Lung (tissue), 12 donors: Measurements from ENCODE around the gene LMTK2. TPM values are rescaled to one million over a fixed set of nuclear protein-coding genes. Genes with fewer than 3 reads are reported as not detected.
"Not testable (repeated sequence)": the region's sequence is repeated elsewhere in the genome, so short reads cannot be mapped to it uniquely, and the experiment has no call there.

Source experiments
- ATAC-seq: fragments of 200-7000 bp; cut with Tn5 transposase; one replicate; pipeline ENCODE4 v1.9.1; 2020; ENCODE audit warnings: moderate number of reproducible peaks; ENCODE audit not compliant: insufficient read depth, low FRiP score
- DNase-seq, 3 donors: peaks; one replicate each; pipeline ENCODE4 v3.0.0-alpha.2; 2013 to 2017
- H3K27ac ChIP-seq, 2 donors: one replicate each; pipeline ENCODE4 v1.5.1; 2013; ENCODE audit warnings: mild to moderate bottlenecking in 2 of 2, moderate library complexity in 2 of 2, control low read depth in 1 of 2, inconsistent platforms in 1 of 2, low read depth in 1 of 2, low read length in 1 of 2
- H3K27me3 ChIP-seq, 3 donors: one replicate each; pipeline ENCODE4 v1.5.1; 2013; ENCODE audit warnings: low read length in 2 of 3; ENCODE audit not compliant: control insufficient read depth in 3 of 3, insufficient read depth in 3 of 3
- H3K36me3 ChIP-seq, 4 donors: one replicate each; pipeline ENCODE4 v1.5.1; 2013; ENCODE audit warnings: low read length in 4 of 4, mild to moderate bottlenecking in 1 of 4, moderate library complexity in 1 of 4; ENCODE audit not compliant: control insufficient read depth in 4 of 4, insufficient read depth in 4 of 4
- H3K4me1 ChIP-seq, 5 donors: one replicate each; pipeline ENCODE4 v1.5.1; 2013; ENCODE audit warnings: low read length in 5 of 5, mild to moderate bottlenecking in 2 of 5, moderate library complexity in 1 of 5; ENCODE audit not compliant: control insufficient read depth in 5 of 5, insufficient read depth in 5 of 5
- H3K4me3 ChIP-seq: one replicate; pipeline ENCODE4 v1.5.1; 2013; ENCODE audit warnings: mild to moderate bottlenecking, control low read depth, moderate library complexity
- H3K9ac ChIP-seq, 2 donors: one replicate each; pipeline ENCODE4 v1.5.1; 2013; ENCODE audit warnings: low read length in 2 of 2, control low read depth in 1 of 2; ENCODE audit not compliant: insufficient read depth in 1 of 2
- H3K9me3 ChIP-seq, 4 donors: one replicate each; pipeline ENCODE4 v1.5.1; 2013; ENCODE audit warnings: low read length in 3 of 4, mild to moderate bottlenecking in 1 of 4, moderate library complexity in 1 of 4; ENCODE audit not compliant: control insufficient read depth in 4 of 4, insufficient read depth in 3 of 4
- WGBS, 2 donors: extraction: QIAGEN DNeasy Blood & Tissue Kit; methylation state at CpG; one replicate each; pipeline ENCODE4 v1.1.7; 2013; 5-methylcytosine and 5-hydroxymethylcytosine counted together
- polyA plus RNA-seq, 2 donors: library from polyadenylated mRNA; stranded (reverse); fragments of 200-250 nt; gene quantifications; one replicate each; pipeline ENCODE4 v1.2.1, GENCODE V29; 2013
- total RNA-seq, 2 donors: library from RNA; depleted of rRNA in 1 of 2; stranded (reverse); fragments of >200 nt in 1 of 2; gene quantifications; one replicate each; pipeline ENCODE4 v1.2.1, GENCODE V29; 2014 to 2021
- TF ChIP-seq, protein P1 (sequence below): IDR thresholded peaks from 2 replicates; pipeline ENCODE4 v1.5.1; 2012; ENCODE audit warnings: mild to moderate bottlenecking; ENCODE audit errors: control extremely low read depth, extremely low read depth
- donor health status: control.
- donor health status: control.
- donor health status: Bipolar disorder and iron deficiency.
- donor health status: healthy.
- donor health status: DM: yes; HTN: yes; CAD: no.

LMTK2 gene
- total and polyA plus RNA-seq, 4 donors, result 6.6 to 25.8 (median 15.7) TPM

DNA sequence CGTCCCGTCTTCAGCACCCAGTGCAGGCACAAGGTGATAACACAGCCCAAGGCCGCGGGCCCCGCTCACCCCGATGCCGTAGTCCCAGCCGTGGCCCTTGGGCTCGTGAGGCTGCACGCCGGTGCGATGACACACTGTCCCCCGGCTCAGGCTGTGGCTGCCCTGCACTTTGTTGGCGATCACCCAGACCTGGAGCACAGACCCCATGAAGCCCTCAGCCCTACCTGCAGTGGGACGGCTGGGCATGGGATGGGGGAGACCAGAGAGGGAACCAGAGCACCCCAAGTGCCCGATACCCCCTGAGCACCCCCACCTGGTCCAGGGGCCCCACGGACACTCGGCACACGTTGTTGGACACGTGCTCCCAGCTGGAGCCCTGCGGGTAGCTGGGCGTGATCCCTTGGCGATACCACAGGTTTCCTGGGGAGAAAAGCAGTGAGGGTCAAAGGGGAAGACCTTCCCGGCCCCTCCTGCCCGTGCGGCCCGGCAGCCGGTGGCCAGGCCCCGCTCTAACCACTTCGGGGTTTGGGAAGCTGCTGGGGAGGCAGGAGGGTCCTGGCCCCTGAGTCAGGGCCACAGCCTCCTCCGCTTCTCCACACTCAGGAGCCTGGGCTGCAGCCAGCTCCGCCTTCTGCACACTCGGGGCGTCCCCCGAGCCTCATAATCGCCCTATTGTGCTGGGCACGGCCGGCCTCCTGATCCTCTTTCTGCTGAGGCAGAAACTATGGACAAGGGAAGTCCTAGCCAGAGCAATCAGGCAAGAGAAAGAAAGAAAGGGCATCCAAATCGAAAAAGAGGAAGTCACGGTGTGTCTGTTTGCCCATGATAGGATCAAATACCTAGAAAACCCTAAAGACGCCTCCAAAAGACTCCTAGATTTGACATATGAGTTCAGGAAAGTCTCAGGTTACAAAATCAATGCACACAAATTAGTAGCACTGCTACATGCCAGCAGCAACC is 111.2 kb downstream of the LMTK2 start:
- H3K36me3 ChIP-seq, result peaks cover 0 to 39% (median 1%) of the 10 kb centered on the region in 4 donors
- 63 to 77% methylated on average over 41 of the region's 41 CpGs for WGBS, 2 donors
- H3K9ac ChIP-seq, result no peak overlapping the region
- no peaks in the 10 kb centered on the region for H3K9me3 ChIP-seq
- DNase-seq (no peak), ATAC-seq (no peak)
- TF ChIP-seq, protein P1, sequence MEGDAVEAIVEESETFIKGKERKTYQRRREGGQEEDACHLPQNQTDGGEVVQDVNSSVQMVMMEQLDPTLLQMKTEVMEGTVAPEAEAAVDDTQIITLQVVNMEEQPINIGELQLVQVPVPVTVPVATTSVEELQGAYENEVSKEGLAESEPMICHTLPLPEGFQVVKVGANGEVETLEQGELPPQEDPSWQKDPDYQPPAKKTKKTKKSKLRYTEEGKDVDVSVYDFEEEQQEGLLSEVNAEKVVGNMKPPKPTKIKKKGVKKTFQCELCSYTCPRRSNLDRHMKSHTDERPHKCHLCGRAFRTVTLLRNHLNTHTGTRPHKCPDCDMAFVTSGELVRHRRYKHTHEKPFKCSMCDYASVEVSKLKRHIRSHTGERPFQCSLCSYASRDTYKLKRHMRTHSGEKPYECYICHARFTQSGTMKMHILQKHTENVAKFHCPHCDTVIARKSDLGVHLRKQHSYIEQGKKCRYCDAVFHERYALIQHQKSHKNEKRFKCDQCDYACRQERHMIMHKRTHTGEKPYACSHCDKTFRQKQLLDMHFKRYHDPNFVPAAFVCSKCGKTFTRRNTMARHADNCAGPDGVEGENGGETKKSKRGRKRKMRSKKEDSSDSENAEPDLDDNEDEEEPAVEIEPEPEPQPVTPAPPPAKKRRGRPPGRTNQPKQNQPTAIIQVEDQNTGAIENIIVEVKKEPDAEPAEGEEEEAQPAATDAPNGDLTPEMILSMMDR, result no peak
- H3K27me3 ChIP-seq, result no peaks in the 10 kb centered on the region
- H3K4me3 ChIP-seq, result no peak overlapping the region
- no peak overlapping the region for H3K27ac ChIP-seq
- no peaks in the 10 kb centered on the region for H3K4me1 ChIP-seq

DNA sequence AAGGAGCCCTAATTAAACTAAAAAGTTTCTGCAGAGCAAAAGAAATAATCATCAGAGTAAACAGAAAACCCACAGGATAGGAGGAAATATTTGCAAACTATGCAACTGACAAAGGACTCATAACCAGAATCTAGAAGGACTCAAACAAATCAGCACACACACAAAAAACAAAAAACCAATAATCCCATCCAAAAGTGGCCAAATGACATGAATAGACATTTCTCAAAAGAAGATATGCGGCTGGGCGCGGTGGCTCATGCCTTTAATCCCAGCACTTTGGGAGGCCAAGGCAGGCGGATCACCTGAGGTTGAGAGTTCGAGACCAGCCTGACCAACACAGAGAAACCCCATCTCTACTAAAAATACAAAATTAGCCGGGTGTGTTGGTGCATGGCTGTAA is 112.7 kb downstream of the LMTK2 start:
- DNase-seq, H3K27ac ChIP-seq, ATAC-seq, H3K27me3 ChIP-seq, H3K9ac ChIP-seq, H3K4me1 ChIP-seq, H3K4me3 ChIP-seq, H3K9me3 ChIP-seq: not testable (repeated sequence)
- WGBS, 2 donors, result 97 to 100% methylated on average over 6 of the region's 6 CpGs
- peaks cover 0 to 51% (median 1%) of the 10 kb centered on the region in 4 donors for H3K36me3 ChIP-seq

DNA sequence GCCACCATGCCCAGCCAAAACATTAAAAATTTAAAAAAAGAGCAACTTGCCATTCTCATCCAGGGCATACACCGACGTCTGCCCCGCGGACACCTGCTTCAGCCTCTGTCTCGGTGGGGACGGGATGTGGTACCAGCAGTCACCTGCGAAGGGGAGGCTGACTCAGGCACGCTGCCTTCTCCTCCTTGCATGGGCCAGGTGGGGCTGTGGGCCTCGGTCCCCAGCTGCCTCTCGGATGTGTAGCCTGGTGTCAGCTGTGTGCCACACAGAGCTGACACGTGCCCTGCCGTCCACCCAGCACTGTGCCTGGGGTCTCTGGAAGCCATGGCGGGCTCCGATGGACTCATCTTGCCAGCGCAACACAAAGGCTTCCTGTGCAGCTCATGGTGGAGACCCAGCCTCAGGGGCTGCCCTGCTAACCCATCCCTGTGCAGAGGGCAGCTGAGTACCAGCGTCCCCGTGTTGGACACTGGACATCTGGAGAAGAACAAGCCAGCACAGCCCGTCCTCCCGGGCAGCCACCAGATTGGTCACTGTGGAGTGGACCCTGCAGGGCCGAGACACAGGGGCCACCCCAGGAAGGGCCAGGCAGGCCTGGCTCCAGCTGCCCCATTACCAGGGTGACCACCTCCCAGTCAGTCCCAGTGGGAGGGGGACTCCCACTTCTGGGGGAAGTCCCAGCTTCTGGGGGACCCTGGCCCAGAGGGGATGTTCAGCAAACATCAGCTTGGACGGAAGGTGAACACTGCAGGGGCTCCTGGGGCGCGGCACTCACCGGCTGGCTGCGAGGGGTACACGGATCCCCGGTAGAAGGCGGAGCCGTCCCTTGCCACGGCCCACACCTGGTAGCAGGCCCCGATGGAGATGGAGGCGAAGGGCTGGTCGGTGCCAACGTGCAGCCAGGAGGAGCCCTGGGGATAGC is 115.2 kb downstream of the LMTK2 start:
- H3K4me3 ChIP-seq, result no peak overlapping the region
- H3K9me3 ChIP-seq, result no peaks in the 10 kb centered on the region
- DNase-seq, result no peak
- peaks cover 0 to 53% (median 5%) of the 10 kb centered on the region in 4 donors for H3K36me3 ChIP-seq
- H3K9ac ChIP-seq, result no peak overlapping the region
- TF ChIP-seq, protein P1, result no peak
- no peak for ATAC-seq
- H3K4me1 ChIP-seq, result peaks cover 0 to 6% (median 0%) of the 10 kb centered on the region in 5 donors
- 96 to 98% methylated on average over 33 to 34 of the region's 34 CpGs for WGBS, 2 donors
- no peaks in the 10 kb centered on the region for H3K27me3 ChIP-seq
- H3K27ac ChIP-seq, result no peak overlapping the region
